Upper lobe of left lung (tissue), 6 donors: ENCODE measurements around the gene PFKFB4. TPM values are rescaled to one million over a fixed set of nuclear protein-coding genes. Genes with fewer than 3 reads are reported as not detected.

Experiments
- ATAC-seq, 2 donors: fragments of 200-7000 bp; cut with Tn5 transposase; one replicate each; pipeline ENCODE4 v1.9.1; 2022; ENCODE audit warnings: mild to moderate bottlenecking in 2 of 2, moderate library complexity in 2 of 2; ENCODE audit not compliant: low FRiP score in 2 of 2
- DNase-seq, 2 donors: peaks; one replicate each; pipeline ENCODE4 v3.0.0-alpha.2; 2019 to 2020
- H3K27ac ChIP-seq, 4 donors: fragments of 200-600 bp; sonication (generic); one replicate each; pipeline ENCODE4 v1.5.1; 2016 to 2019
- H3K27me3 ChIP-seq, 4 donors: fragments of 200-600 bp; sonication (generic); one replicate each; pipeline ENCODE4 v1.5.1; 2017 to 2019
- H3K36me3 ChIP-seq, 4 donors: fragments of 200-600 bp; sonication (generic); one replicate each; pipeline ENCODE4 v1.5.1; 2016 to 2019
- H3K4me1 ChIP-seq, 4 donors: fragments of 200-600 bp; sonication (generic); one replicate each; pipeline ENCODE4 v1.5.1; 2018 to 2019
- H3K4me3 ChIP-seq, 4 donors: fragments of 200-600 bp; sonication (generic); one replicate each; pipeline ENCODE4 v1.5.1; 2017 to 2019; ENCODE audit warnings: mild to moderate bottlenecking in 2 of 4, moderate library complexity in 1 of 4
- H3K9me3 ChIP-seq, 4 donors: fragments of 200-600 bp; sonication (generic); one replicate each; pipeline ENCODE4 v1.5.1; 2018 to 2019
- CTCF ChIP-seq, 6 experiments: fragments of 450-650 bp in 4 of 6; fragments of 200-600 bp in 2 of 6; sonication (generic) in 2 of 6; IDR thresholded peaks; one replicate each; pipeline ENCODE4 v1.5.1; 2016 to 2019; ENCODE audit warnings: antibody characterized with exemption in 6 of 6
- EP300 ChIP-seq, 4 donors: sonication (generic); formaldehyde crosslinking; IDR thresholded peaks; one replicate each; pipeline ENCODE4 v1.5.1; 2017; ENCODE audit warnings: antibody characterized with exemption in 4 of 4, control low read depth in 2 of 4
- POLR2A ChIP-seq, 4 donors: fragments of 450-650 bp; IDR thresholded peaks; one replicate each; pipeline ENCODE4 v1.5.1; 2016 to 2017; ENCODE audit warnings: antibody characterized with exemption in 4 of 4, mild to moderate bottlenecking in 2 of 4
- POLR2AphosphoS5 ChIP-seq, 2 donors: sonication (generic); formaldehyde crosslinking; IDR thresholded peaks; one replicate each; pipeline ENCODE4 v1.5.1; 2017; ENCODE audit warnings: antibody characterized with exemption in 2 of 2
- WGBS, 2 donors: methylation state at CpG; one replicate each; pipeline ENCODE4 v1.1.5; 2017 to 2018; 5-methylcytosine and 5-hydroxymethylcytosine counted together
- total RNA-seq, 6 donors: library from RNA; depleted of rRNA in 4 of 6; stranded (reverse); fragments of >200 nt in 4 of 6; gene quantifications; one replicate each; pipeline versions ENCODE4 v1.1.0 to v1.2.1, GENCODE V29; 2016 to 2021
- donor health status: DM: no; HTN: no; CAD: no; lungs with moderate emphysema.
- donor health status: DM: no; HTN: yes; CAD: no; lungs with severe emphysema.

Gene PFKFB4
- total RNA-seq, 6 donors from 2014 or later: 5.9 to 16.8 (median 9.8) TPM

- ATAC-seq (no peak), DNase-seq (no peak)
- no peak for TF ChIP-seq EP300 (IDR thresholded peaks at IDR 0.05)
- TF ChIP-seq POLR2A (IDR thresholded peaks at IDR 0.05): no peak
- no peak for TF ChIP-seq POLR2AphosphoS5 (IDR thresholded peaks at IDR 0.05)
- no peak for TF ChIP-seq CTCF (IDR thresholded peaks at IDR 0.05)
- H3K4me3 ChIP-seq: no peak overlapping the region
- peaks cover 7 to 36% (median 31%) of the 10 kb centered on the region in 4 donors for H3K36me3 ChIP-seq
- no peaks in the 10 kb centered on the region for H3K9me3 ChIP-seq
- 75 to 76% methylated on average over 5 of the region's 5 CpGs for WGBS, 2 donors
- H3K27me3 ChIP-seq: peaks cover 0 to 4% (median 0%) of the 10 kb centered on the region in 4 donors
- peaks cover 7 to 20% (median 14%) of the 10 kb centered on the region in 4 donors for H3K4me1 ChIP-seq
- peak overlapping the region in 1 of 4 donors; percentile 69 for H3K27ac ChIP-seq
These were observed 39.6 kb upstream of the PFKFB4 start for GRCh38 chr3:48596157-48596556.

- peaks cover 3 to 31% (median 26%) of the 10 kb centered on the region in 4 donors for H3K36me3 ChIP-seq
- H3K27ac ChIP-seq: no peak overlapping the region
- H3K4me1 ChIP-seq: peaks cover 7 to 20% (median 14%) of the 10 kb centered on the region in 4 donors
- no peak for TF ChIP-seq CTCF (IDR thresholded peaks at IDR 0.05)
- TF ChIP-seq POLR2AphosphoS5 (IDR thresholded peaks at IDR 0.05): no peak
- no peak for TF ChIP-seq POLR2A (IDR thresholded peaks at IDR 0.05)
- TF ChIP-seq EP300 (IDR thresholded peaks at IDR 0.05): no peak
- H3K9me3 ChIP-seq: no peaks in the 10 kb centered on the region
- no peak overlapping the region for H3K4me3 ChIP-seq
- peaks cover 0 to 4% (median 0%) of the 10 kb centered on the region in 4 donors for H3K27me3 ChIP-seq
- WGBS, 2 donors: 32 to 45% methylated on average over 5 to 8 of the region's 10 CpGs
- ATAC-seq (peak in 1 of 2 donors; percentile 69), DNase-seq (peak in 1 of 2 donors; percentile 77)
These were observed 39.0 kb upstream of the PFKFB4 start for GRCh38 chr3:48595526-48596121.

- Histone ChIP-seq H3K36me3 (peaks cover 3 to 26% (median 21%) of the 10 kb centered on the region in 4 donors), H3K4me1 (peaks cover 7 to 20% (median 14%) of the 10 kb centered on the region in 4 donors), H3K27ac (peak within 1 kb of the TSS in 2 of 4 donors; percentile 44 to 69), H3K27me3 (peaks cover 0 to 4% (median 0%) of the 10 kb centered on the region in 4 donors), H3K4me3 (peak within 1 kb of the TSS in 3 of 4 donors; percentile 12 to 39 (median 26)), H3K9me3 (no peaks in the 10 kb centered on the region)
- TF ChIP-seq POLR2A (IDR thresholded peaks at IDR 0.05) (no peak), POLR2AphosphoS5 (IDR thresholded peaks at IDR 0.05) (no peak), EP300 (IDR thresholded peaks at IDR 0.05) (no peak), CTCF (IDR thresholded peaks at IDR 0.05) (no peak)
- DNase-seq: peak in 1 of 2 donors; percentile 82
- 7% methylated on average over 33 of the region's 35 CpGs; no CpG with 5 or more reads in 1 of the 2 donors for WGBS, 2 donors
- ATAC-seq: peak in 1 of 2 donors; percentile 10
These were observed 38.5 kb upstream of the PFKFB4 start, which contains the start of gene COL7A1 for GRCh38 chr3:48595075-48595525. Gene COL7A1 (minus strand): TSS chr3:48595329. CDS start chr3:48595159, 170 bp downstream.

- no peak for TF ChIP-seq CTCF (IDR thresholded peaks at IDR 0.05)
- TF ChIP-seq EP300 (IDR thresholded peaks at IDR 0.05): no peak
- TF ChIP-seq POLR2AphosphoS5 (IDR thresholded peaks at IDR 0.05): no peak
- TF ChIP-seq POLR2A (IDR thresholded peaks at IDR 0.05): no peak
- ATAC-seq: no peak
- H3K36me3 ChIP-seq: peaks cover 0 to 20% (median 15%) of the 10 kb centered on the region in 4 donors
- H3K4me1 ChIP-seq: peaks cover 7 to 18% (median 14%) of the 10 kb centered on the region in 4 donors
- H3K4me3 ChIP-seq: peak overlapping the region in 3 of 4 donors; percentile 12 to 39 (median 26)
- no peaks in the 10 kb centered on the region for H3K9me3 ChIP-seq
- peak overlapping the region in 2 of 4 donors; percentile 43 to 44 for H3K27ac ChIP-seq
- H3K27me3 ChIP-seq: peaks cover 0 to 4% (median 0%) of the 10 kb centered on the region in 4 donors
- WGBS, 2 donors: 31 to 49% methylated on average over 23 to 39 of the region's 39 CpGs
- DNase-seq: peak in 1 of 2 donors; percentile 65
These were observed 37.9 kb upstream of the PFKFB4 start for GRCh38 chr3:48594417-48595049.
